Measurements from ENCODE around the gene NIT1.

DNA sequence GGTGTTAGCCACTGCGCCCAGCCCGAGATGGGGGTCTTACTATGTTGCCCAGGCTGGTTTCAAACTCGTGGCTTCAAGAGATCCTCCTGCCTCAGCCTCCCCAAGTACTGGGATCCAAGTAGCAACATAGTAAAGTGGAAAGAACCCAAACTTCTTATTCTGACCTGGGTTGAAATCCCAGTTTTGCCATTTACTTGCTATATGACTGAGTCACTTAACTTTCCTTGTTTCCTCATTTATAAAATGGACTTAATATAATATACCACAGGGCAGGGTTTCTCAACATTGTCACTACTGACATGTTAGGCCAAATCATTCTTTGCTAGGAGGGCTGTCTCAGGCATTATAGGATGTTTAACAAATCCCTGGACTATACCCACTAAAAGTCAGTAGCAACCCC, 6.8 kb upstream of the NIT1 start:
- TF ChIP-seq, protein P1, sequence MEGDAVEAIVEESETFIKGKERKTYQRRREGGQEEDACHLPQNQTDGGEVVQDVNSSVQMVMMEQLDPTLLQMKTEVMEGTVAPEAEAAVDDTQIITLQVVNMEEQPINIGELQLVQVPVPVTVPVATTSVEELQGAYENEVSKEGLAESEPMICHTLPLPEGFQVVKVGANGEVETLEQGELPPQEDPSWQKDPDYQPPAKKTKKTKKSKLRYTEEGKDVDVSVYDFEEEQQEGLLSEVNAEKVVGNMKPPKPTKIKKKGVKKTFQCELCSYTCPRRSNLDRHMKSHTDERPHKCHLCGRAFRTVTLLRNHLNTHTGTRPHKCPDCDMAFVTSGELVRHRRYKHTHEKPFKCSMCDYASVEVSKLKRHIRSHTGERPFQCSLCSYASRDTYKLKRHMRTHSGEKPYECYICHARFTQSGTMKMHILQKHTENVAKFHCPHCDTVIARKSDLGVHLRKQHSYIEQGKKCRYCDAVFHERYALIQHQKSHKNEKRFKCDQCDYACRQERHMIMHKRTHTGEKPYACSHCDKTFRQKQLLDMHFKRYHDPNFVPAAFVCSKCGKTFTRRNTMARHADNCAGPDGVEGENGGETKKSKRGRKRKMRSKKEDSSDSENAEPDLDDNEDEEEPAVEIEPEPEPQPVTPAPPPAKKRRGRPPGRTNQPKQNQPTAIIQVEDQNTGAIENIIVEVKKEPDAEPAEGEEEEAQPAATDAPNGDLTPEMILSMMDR (IDR thresholded peaks at IDR 0.05), result no peak
- no peak for TF ChIP-seq POLR2A (IDR thresholded peaks at IDR 0.05)

All from thyroid gland (tissue), 4 donors.